SK-N-SH (cell line): ENCODE results near the gene DSG4. TPM values are rescaled to one million over a fixed set of nuclear protein-coding genes. Genes with fewer than 3 reads are reported as not detected.

Experiments used
- CTCF ChIA-PET: fragments of 300-600, 350-600 bp; formaldehyde crosslinking; extraction: SDS; loops from one replicate; lab custom pipeline; 2021; lab: Yijun Ruan, JAX
- POLR2A ChIA-PET: fragments of 350-600 bp; sonication (Branson Sonifier 250); formaldehyde crosslinking; extraction: SDS; loops from one replicate; lab custom pipeline; 2020; ENCODE audit warnings: antibody characterized with exemption, inconsistent platforms; lab: Yijun Ruan, JAX
- DNase-seq: peaks from one replicate; pipeline ENCODE4 v3.0.0; 2012
- H2AFZ ChIP-seq: fragments of 200-600 bp; sonication (generic); 2 replicates; pipeline ENCODE4 v1.8.1; 2016; ENCODE audit warnings: antibody characterized with exemption, mild to moderate bottlenecking, low read depth
- H3F3A ChIP-seq: fragments of 200-600 bp; sonication (generic); replicated peaks from 2 replicates; pipeline ENCODE3; 2016; ENCODE audit warnings: antibody characterized with exemption, mild to moderate bottlenecking; ENCODE audit not compliant: insufficient read depth
- H3K27ac ChIP-seq, 2 experiments: fragments of 200-500 bp in 1 of 2; fragments of 200-600 bp in 1 of 2; sonication (Bioruptor generic) in 1 of 2; sonication (generic), shearing (Covaris generic) in 1 of 2; 2 replicates each; pipeline versions ENCODE4 v1.5.1 to v1.6.1; 2014 to 2016; ENCODE audit warnings: low read depth in 2 of 2, inconsistent platforms in 1 of 2, low read length in 1 of 2, mild to moderate bottlenecking in 1 of 2, mixed read lengths in 1 of 2
- H3K27me3 ChIP-seq: fragments of 200-600 bp; sonication (generic), shearing (Covaris generic); 2 replicates; pipeline ENCODE4 v1.6.1; 2016; ENCODE audit warnings: mixed run types; ENCODE audit not compliant: insufficient read depth
- H3K36me3 ChIP-seq, 2 experiments: fragments of 200-500 bp in 1 of 2; fragments of 200-600 bp in 1 of 2; sonication (Bioruptor generic) in 1 of 2; sonication (generic) in 1 of 2; replicated peaks in 1 of 2; 2 replicates each; pipeline versions ENCODE3 to v1.5.1; 2014 to 2016; ENCODE audit warnings: low read length in 1 of 2, mild to moderate bottlenecking in 1 of 2; ENCODE audit not compliant: insufficient read depth in 2 of 2, control insufficient read depth in 1 of 2
- H3K4me1 ChIP-seq, 2 experiments: fragments of 200-500 bp in 1 of 2; fragments of 200-600 bp in 1 of 2; sonication (Bioruptor generic) in 1 of 2; sonication (generic), shearing (Covaris generic) in 1 of 2; 2 replicates each; pipeline versions ENCODE4 v1.5.1 to v1.6.1; 2014 to 2016; ENCODE audit warnings: low read depth in 1 of 2, low read length in 1 of 2, mixed run types in 1 of 2; ENCODE audit not compliant: insufficient read depth in 2 of 2, control insufficient read depth in 1 of 2
- H3K4me2 ChIP-seq: fragments of 200-600 bp; sonication (generic), shearing (Covaris generic); 2 replicates; pipeline ENCODE4 v1.6.1; 2017; ENCODE audit warnings: mixed run types
- H3K4me3 ChIP-seq, 2 experiments: fragments of 200-500 bp in 1 of 2; fragments of 200-600 bp in 1 of 2; sonication (Bioruptor generic) in 1 of 2; sonication (generic), shearing (Covaris generic) in 1 of 2; 2 replicates each; pipeline versions ENCODE4 v1.5.1 to v1.8.1; 2014 to 2016; ENCODE audit warnings: low read depth in 2 of 2, inconsistent platforms in 1 of 2, low read length in 1 of 2, mild to moderate bottlenecking in 1 of 2, mixed read lengths in 1 of 2, moderate library complexity in 1 of 2
- H3K79me2 ChIP-seq: fragments of 200-600 bp; sonication (generic); 2 replicates; pipeline ENCODE4 v1.8.1; 2017; ENCODE audit warnings: mild to moderate bottlenecking; ENCODE audit not compliant: insufficient read depth
- H3K9ac ChIP-seq: fragments of 200-600 bp; sonication (generic); 2 replicates; pipeline ENCODE4 v1.6.1; 2017; ENCODE audit warnings: mixed run types
- H3K9me2 ChIP-seq: fragments of 200-600 bp; sonication (generic); 2 replicates; pipeline ENCODE4 v1.6.1; 2017; ENCODE audit warnings: mixed run types
- H3K9me3 ChIP-seq: fragments of 200-600 bp; sonication (generic); 2 replicates; pipeline ENCODE4 v1.6.1; 2017; ENCODE audit warnings: mixed run types, mild to moderate bottlenecking, moderate library complexity
- H4K20me1 ChIP-seq: fragments of 200-600 bp; sonication (generic); 2 replicates; pipeline ENCODE4 v1.6.1; 2017; ENCODE audit warnings: mild to moderate bottlenecking, mixed run types; ENCODE audit not compliant: insufficient read depth
- CHD2 ChIP-seq: fragments of 150-350 bp; IDR thresholded peaks from 2 replicates; pipeline ENCODE4 v1.6.1; 2018; ENCODE audit warnings: low read length; ENCODE audit not compliant: partially characterized antibody
- CTCF ChIP-seq: fragments of 200-600 bp; sonication (generic); IDR thresholded peaks from 2 replicates; pipeline ENCODE4 v1.6.1; 2017; ENCODE audit warnings: antibody characterized with exemption, mild to moderate bottlenecking, moderate library complexity
- ELF1 ChIP-seq: IDR thresholded peaks from 2 replicates; pipeline ENCODE4 v1.4.0; 2012
- FOSL2 ChIP-seq: IDR thresholded peaks from 2 replicates; pipeline ENCODE4 v1.4.0; 2012; ENCODE audit warnings: low read depth, mild to moderate bottlenecking, moderate library complexity, borderline replicate concordance
- FOXJ3 ChIP-seq: sonication (generic); formaldehyde crosslinking; IDR thresholded peaks from 2 replicates; pipeline ENCODE4 v1.5.1; 2020; ENCODE audit warnings: mild to moderate bottlenecking, missing genetic modification reagents
- FOXM1 ChIP-seq: IDR thresholded peaks from 2 replicates; pipeline ENCODE4 v1.4.0; 2012; ENCODE audit warnings: low read depth, mild to moderate bottlenecking
- GABPA ChIP-seq: IDR thresholded peaks from 2 replicates; pipeline ENCODE4 v1.4.0; 2012; ENCODE audit warnings: low read depth, mild to moderate bottlenecking
- MEF2A ChIP-seq: IDR thresholded peaks from 2 replicates; pipeline ENCODE4 v1.4.0; 2012; ENCODE audit warnings: low read depth, borderline replicate concordance
- NFIC ChIP-seq: IDR thresholded peaks from 2 replicates; pipeline ENCODE4 v1.4.0; 2012; ENCODE audit warnings: borderline replicate concordance
- NRF1 ChIP-seq: IDR thresholded peaks from 2 replicates; pipeline ENCODE4 v1.6.1; 2012; ENCODE audit warnings: low read depth, mild to moderate bottlenecking, low read length
- POLR2AphosphoS5 ChIP-seq: IDR thresholded peaks from 2 replicates; pipeline ENCODE4 v1.6.1; 2012; ENCODE audit warnings: low read depth, low read length
- TAF1 ChIP-seq: IDR thresholded peaks from 2 replicates; pipeline ENCODE4 v1.6.1; 2012; ENCODE audit warnings: low read depth, mild to moderate bottlenecking, low read length, moderate library complexity, borderline replicate concordance
- TEAD4 ChIP-seq: IDR thresholded peaks from 2 replicates; pipeline ENCODE4 v1.4.0; 2012; ENCODE audit warnings: mild to moderate bottlenecking, borderline replicate concordance; ENCODE audit not compliant: insufficient read depth
- YY1 ChIP-seq: IDR thresholded peaks from 2 replicates; pipeline ENCODE4 v1.4.0; 2012; ENCODE audit warnings: low read depth, mild to moderate bottlenecking
- WGBS: methylation state at CpG from one replicate; pipeline ENCODE4 v1.1.6; 2017; ENCODE audit warnings: low lambda C conversion rate; 5-methylcytosine and 5-hydroxymethylcytosine counted together
- polyA plus RNA-seq, 3 experiments: library from polyadenylated mRNA; depleted of rRNA; stranded (reverse); fragments of >200 nt; gene quantifications; 2 replicates each; pipeline ENCODE4 v1.2.3, GENCODE V29; 2012
- TF ChIP-seq, protein P1 (sequence below): IDR thresholded peaks from 2 replicates; pipeline ENCODE4 v1.4.0; 2012; ENCODE audit warnings: low read depth, borderline replicate concordance
- TF ChIP-seq, protein P2 (sequence below): fragments of 150-350 bp; IDR thresholded peaks from 2 replicates; pipeline ENCODE4 v1.6.1; 2017; ENCODE audit warnings: antibody characterized with exemption, low read length, low read depth, borderline replicate concordance
- TF ChIP-seq, protein P3 (sequence below): IDR thresholded peaks from 2 replicates; pipeline ENCODE4; 2012

Gene DSG4
- polyA plus RNA-seq, 1 of the 3 experiments (the other 2 are of a cell fraction): not detected

- TF ChIP-seq, protein P1, sequence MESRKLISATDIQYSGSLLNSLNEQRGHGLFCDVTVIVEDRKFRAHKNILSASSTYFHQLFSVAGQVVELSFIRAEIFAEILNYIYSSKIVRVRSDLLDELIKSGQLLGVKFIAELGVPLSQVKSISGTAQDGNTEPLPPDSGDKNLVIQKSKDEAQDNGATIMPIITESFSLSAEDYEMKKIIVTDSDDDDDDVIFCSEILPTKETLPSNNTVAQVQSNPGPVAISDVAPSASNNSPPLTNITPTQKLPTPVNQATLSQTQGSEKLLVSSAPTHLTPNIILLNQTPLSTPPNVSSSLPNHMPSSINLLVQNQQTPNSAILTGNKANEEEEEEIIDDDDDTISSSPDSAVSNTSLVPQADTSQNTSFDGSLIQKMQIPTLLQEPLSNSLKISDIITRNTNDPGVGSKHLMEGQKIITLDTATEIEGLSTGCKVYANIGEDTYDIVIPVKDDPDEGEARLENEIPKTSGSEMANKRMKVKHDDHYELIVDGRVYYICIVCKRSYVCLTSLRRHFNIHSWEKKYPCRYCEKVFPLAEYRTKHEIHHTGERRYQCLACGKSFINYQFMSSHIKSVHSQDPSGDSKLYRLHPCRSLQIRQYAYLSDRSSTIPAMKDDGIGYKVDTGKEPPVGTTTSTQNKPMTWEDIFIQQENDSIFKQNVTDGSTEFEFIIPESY: no peak
These were observed 21.6 kb upstream of the DSG4 start (continued) for GRCh38 chr18:31354990-31355389.

DNA sequence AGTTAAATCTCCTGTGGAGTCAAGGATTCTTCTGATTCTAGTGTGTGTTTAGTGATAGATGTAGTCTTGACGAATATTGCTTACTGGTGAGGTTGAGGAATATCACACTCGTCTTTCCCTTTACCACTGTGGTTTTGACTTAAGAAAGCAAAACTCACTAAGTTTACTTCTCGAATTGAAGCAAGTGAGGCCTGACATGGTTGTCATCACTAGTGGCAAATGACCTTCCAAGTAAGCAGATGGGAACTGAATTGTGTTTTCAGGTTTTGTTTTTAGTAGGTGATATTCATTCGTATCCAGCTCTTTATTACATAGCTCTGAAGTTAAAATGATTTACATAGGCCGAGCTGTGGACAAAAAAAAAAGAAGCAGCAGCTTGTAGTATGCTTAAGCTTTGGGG is 20.6 kb upstream of the DSG4 start:
- H3K4me2 ChIP-seq: no peak overlapping the region
- no peak overlapping the region for H3K4me3 ChIP-seq
- DNase-seq: no peak
- no peaks in the 10 kb centered on the region for H3K9me2 ChIP-seq
- TF ChIP-seq TAF1: no peak
- TF ChIP-seq FOXJ3 (CRISPR knock-in tag): no peak
- TF ChIP-seq NFIC: no peak
- TF ChIP-seq, protein P2, sequence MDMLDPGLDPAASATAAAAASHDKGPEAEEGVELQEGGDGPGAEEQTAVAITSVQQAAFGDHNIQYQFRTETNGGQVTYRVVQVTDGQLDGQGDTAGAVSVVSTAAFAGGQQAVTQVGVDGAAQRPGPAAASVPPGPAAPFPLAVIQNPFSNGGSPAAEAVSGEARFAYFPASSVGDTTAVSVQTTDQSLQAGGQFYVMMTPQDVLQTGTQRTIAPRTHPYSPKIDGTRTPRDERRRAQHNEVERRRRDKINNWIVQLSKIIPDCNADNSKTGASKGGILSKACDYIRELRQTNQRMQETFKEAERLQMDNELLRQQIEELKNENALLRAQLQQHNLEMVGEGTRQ: no peak
- no peak for TF ChIP-seq YY1
- TF ChIP-seq MEF2A: no peak
- TF ChIP-seq CHD2: no peak
- no peak for TF ChIP-seq FOXM1
- no peak for TF ChIP-seq POLR2AphosphoS5
- no peak for TF ChIP-seq ELF1
- no peak for TF ChIP-seq NRF1
- no peak for TF ChIP-seq TEAD4
- TF ChIP-seq GABPA: no peak
- no peak for TF ChIP-seq FOSL2
- TF ChIP-seq, protein P3, sequence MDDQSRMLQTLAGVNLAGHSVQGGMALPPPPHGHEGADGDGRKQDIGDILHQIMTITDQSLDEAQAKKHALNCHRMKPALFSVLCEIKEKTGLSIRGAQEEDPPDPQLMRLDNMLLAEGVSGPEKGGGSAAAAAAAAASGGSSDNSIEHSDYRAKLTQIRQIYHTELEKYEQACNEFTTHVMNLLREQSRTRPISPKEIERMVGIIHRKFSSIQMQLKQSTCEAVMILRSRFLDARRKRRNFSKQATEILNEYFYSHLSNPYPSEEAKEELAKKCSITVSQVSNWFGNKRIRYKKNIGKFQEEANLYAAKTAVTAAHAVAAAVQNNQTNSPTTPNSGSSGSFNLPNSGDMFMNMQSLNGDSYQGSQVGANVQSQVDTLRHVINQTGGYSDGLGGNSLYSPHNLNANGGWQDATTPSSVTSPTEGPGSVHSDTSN: no peak
- TF ChIP-seq CTCF: no peak
- TF ChIP-seq, all 33 proteins: peak for 0
- Histone ChIP-seq H3K27me3 (no peaks in the 10 kb centered on the region), H3K79me2 (no peaks in the 10 kb centered on the region), H3K36me3 (no peaks in the 10 kb centered on the region), H3K9me3 (no peaks in the 10 kb centered on the region), H3K9ac (no peak overlapping the region), H3K27ac (no peak overlapping the region; a peak in 1 of 4 replicates), H2AFZ (no peak overlapping the region), H3F3A (no peaks in the 10 kb centered on the region), H4K20me1 (no peaks in the 10 kb centered on the region), H3K4me1 (no peaks in the 10 kb centered on the region)
- CTCF ChIA-PET: no interaction called here
- POLR2A ChIA-PET: no interaction called here
- 1% methylated on average over 5 of the region's 5 CpGs for WGBS
